Endothelial cell (in vitro differentiated cells): ENCODE data around the gene SBDS. TPM values are rescaled to one million over a fixed set of nuclear protein-coding genes. Genes with fewer than 3 reads are reported as not detected.
"Not testable (repeated sequence)": the region's sequence is repeated elsewhere in the genome, so short reads cannot be mapped to it uniquely, and the experiment has no call there.

Source experiments
- DNase-seq: peaks from one replicate; pipeline ENCODE4 v3.0.0; 2021; ENCODE audit warnings: low spot score
- H3K27ac Mint-ChIP-seq: one replicate; pipeline ENCODE4 v1.8.0; 2021; ENCODE audit warnings: mixed read lengths, inconsistent platforms; ENCODE audit not compliant: unreplicated experiment
- H3K27me3 Mint-ChIP-seq: one replicate; pipeline ENCODE4 v1.8.0; 2021; ENCODE audit warnings: mild to moderate bottlenecking, moderate library complexity, mixed read lengths, inconsistent platforms; ENCODE audit not compliant: unreplicated experiment
- H3K36me3 Mint-ChIP-seq: one replicate; pipeline ENCODE4 v1.8.0; 2021; ENCODE audit warnings: mild to moderate bottlenecking, low read depth, mixed read lengths, inconsistent platforms; ENCODE audit not compliant: unreplicated experiment
- H3K4me1 Mint-ChIP-seq: one replicate; pipeline ENCODE4 v1.8.0; 2021; ENCODE audit warnings: mild to moderate bottlenecking, mixed read lengths, inconsistent platforms; ENCODE audit not compliant: unreplicated experiment
- H3K4me3 Mint-ChIP-seq: one replicate; pipeline ENCODE4 v1.8.0; 2021; ENCODE audit warnings: mild to moderate bottlenecking, mixed read lengths, inconsistent platforms; ENCODE audit not compliant: unreplicated experiment
- H3K9me3 Mint-ChIP-seq: one replicate; pipeline ENCODE4 v1.8.0; 2021; ENCODE audit warnings: mixed read lengths, inconsistent platforms; ENCODE audit not compliant: unreplicated experiment
- total RNA-seq: library from RNA; stranded (reverse); fragmentation: NEBNext Ultra II Directional; extraction: Animal tissue kit (Norgen Biotek cat#: 25700); gene quantifications from one replicate; pipeline ENCODE4 v1.2.1, GENCODE V29; 2021; ENCODE audit not compliant: unreplicated experiment
- TF ChIP-seq, protein P1 (sequence below): fragments of 200-600 bp; sonication (generic); IDR thresholded peaks from one replicate; pipeline ENCODE4 v1.5.0; 2021; ENCODE audit warnings: antibody characterized with exemption; ENCODE audit not compliant: unreplicated experiment

The SBDS gene
- total RNA-seq, 1 donor from 2014 or later, result 53.5 TPM

DNA sequence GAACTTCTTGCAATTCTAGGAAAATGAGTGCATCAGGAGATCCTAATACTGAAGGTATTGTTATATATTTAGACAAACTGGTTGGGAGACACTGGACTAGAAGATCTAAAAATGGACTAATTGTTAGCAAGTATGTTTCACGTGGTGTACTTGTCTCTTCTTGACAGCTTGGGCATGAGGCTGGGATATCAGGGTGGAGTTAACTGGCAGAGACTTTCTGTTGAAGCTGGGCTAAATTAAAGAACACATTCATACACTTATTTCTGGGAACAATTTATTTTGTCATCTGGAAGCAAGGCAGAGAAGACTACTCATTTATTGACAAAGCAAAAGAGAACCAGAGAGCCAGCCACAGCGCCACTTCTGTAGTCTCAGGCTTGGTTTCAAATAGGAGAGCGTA lies 27.1 kb upstream of the SBDS start:
- H3K9me3 Mint-ChIP-seq, result no peaks in the 10 kb centered on the region
- peak overlapping the region; percentile 13 for H3K4me3 Mint-ChIP-seq
- H3K36me3 Mint-ChIP-seq, result peaks cover 35% of the 10 kb centered on the region
- no peak for DNase-seq
- peaks cover 4% of the 10 kb centered on the region for H3K27me3 Mint-ChIP-seq
- H3K27ac Mint-ChIP-seq, result no peak overlapping the region
- TF ChIP-seq, protein P1, sequence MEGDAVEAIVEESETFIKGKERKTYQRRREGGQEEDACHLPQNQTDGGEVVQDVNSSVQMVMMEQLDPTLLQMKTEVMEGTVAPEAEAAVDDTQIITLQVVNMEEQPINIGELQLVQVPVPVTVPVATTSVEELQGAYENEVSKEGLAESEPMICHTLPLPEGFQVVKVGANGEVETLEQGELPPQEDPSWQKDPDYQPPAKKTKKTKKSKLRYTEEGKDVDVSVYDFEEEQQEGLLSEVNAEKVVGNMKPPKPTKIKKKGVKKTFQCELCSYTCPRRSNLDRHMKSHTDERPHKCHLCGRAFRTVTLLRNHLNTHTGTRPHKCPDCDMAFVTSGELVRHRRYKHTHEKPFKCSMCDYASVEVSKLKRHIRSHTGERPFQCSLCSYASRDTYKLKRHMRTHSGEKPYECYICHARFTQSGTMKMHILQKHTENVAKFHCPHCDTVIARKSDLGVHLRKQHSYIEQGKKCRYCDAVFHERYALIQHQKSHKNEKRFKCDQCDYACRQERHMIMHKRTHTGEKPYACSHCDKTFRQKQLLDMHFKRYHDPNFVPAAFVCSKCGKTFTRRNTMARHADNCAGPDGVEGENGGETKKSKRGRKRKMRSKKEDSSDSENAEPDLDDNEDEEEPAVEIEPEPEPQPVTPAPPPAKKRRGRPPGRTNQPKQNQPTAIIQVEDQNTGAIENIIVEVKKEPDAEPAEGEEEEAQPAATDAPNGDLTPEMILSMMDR, result no peak
- no peaks in the 10 kb centered on the region for H3K4me1 Mint-ChIP-seq

DNA sequence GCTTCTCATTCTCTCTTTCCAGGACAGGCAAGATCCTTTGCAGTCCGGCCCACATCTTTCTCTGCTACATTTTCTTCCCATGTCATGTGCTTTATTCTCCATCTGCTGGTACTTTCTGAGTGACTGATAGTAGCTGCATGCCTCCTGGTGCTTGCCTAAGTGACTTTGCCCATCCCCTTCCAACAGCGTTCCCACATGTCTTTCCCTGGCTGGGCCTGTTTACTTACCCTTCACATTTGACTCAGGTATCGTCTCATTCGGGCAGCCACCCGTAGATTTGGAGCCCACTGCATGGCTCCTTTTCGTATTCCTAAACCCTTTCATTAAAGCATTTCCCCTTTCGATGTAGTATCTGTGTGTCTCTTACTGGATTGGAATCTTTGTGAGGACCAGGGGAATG lies 25.9 kb upstream of the SBDS start:
- no peak for DNase-seq
- no peak overlapping the region for H3K4me3 Mint-ChIP-seq
- H3K27me3 Mint-ChIP-seq, result peaks cover 4% of the 10 kb centered on the region
- H3K36me3 Mint-ChIP-seq, result peaks cover 38% of the 10 kb centered on the region
- no peaks in the 10 kb centered on the region for H3K9me3 Mint-ChIP-seq
- TF ChIP-seq, protein P1, result no peak
- H3K4me1 Mint-ChIP-seq, result no peaks in the 10 kb centered on the region
- H3K27ac Mint-ChIP-seq, result no peak overlapping the region

DNA sequence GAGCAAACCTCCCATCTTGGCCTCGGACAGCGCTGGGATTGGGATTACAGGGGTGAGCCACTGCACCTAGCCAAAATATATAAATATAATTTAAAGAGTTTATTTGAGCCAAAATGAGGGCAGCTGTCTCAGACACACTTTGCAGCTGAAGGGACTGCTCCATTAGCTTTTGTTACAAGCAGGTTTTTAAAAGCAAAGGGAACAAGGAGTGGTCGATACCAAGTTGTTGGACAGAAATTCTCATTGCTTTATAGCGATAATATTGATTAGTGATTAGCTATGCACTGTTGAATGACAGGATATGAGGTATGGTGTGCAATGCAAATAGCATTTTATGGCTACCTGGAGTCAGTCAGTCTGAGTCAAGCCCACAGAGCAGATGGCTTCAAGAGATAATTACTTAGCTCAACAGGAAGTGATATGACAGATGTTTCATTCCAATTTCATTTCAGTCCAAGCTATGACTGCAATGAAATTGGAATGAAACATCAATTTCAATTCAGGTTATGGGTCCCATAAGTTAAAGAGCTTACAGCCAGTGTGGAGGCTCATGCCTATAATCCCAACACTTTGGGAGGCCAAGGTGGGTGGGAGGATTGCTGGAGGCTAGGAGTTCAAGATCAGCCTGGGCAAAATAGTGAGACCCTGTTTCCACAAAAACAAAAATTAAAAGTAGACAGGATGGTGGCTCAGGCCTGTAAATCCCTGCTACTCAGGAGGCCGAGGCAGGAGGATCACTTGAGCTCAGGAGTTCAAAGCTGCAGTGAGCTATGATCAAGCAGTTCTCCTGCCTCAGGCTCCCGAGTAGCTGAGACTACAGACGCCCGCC lies 24.4 kb upstream of the SBDS start:
- Mint-ChIP-seq H3K36me3 (peaks cover 35% of the 10 kb centered on the region), H3K27ac (no peak overlapping the region), H3K4me1 (no peaks in the 10 kb centered on the region), H3K4me3 (peak overlapping the region; percentile 18), H3K9me3 (no peaks in the 10 kb centered on the region), H3K27me3 (peaks cover 2% of the 10 kb centered on the region)
- no peak for DNase-seq
- TF ChIP-seq, protein P1, result no peak

- Mint-ChIP-seq H3K4me1 (no peaks in the 10 kb centered on the region), H3K4me3 (no peak overlapping the region), H3K36me3 (peaks cover 39% of the 10 kb centered on the region), H3K27me3 (peaks cover 2% of the 10 kb centered on the region), H3K9me3 (no peaks in the 10 kb centered on the region), H3K27ac (no peak overlapping the region)
- DNase-seq, result no peak
- TF ChIP-seq, protein P1, result no peak
Measured at GRCh38 chr7:67018940-67019339, 23.6 kb upstream of the SBDS start.

DNA sequence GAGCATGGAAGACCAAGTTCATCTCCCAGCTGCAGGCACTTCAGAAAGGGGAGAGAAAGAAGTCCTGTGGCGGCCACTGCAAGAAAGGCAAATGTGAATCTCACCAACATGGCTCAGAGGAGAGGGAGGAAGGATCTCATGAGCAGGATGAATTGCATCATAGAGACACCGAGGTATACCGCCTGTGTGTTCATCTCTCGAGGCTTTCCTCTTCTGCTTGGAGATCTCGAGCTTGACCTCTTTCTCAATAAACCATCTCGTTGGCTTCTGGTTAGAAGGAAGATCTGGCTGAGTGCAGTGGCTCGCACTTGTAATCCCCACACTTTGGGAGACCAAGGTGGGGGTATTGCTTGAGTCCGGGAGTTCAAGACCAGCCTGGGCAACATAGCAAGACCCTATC lies 22.6 kb upstream of the SBDS start:
- DNase-seq, H3K4me1 Mint-ChIP-seq, H3K27ac Mint-ChIP-seq, H3K27me3 Mint-ChIP-seq, H3K4me3 Mint-ChIP-seq, H3K9me3 Mint-ChIP-seq: not testable (repeated sequence)
- peaks cover 40% of the 10 kb centered on the region for H3K36me3 Mint-ChIP-seq

DNA sequence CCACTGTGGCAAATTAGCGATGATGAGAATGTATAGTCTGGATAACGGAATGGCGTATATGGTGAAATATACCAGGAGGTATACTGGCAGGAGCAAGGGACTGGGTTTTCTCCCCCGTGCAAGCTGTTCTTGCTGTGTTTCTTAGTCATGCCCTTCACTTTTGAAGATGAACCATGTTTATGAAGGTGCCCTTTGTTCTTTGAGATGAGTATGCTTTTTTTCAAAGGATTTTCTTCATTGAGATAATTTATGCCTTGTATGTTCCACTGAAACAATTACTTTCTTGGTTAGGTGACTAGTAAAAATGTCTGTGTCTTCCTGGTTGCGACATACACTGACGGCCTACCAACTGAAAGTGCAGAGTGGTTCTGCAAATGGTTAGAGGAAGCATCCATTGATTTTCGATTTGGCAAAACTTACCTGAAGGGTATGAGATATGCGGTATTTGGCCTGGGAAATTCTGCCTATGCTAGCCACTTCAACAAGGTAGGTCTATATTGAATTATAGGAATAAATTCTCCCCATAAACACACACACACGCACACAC lies 18.8 kb upstream of the SBDS start:
- DNase-seq, H3K27me3 Mint-ChIP-seq, H3K4me1 Mint-ChIP-seq, H3K27ac Mint-ChIP-seq, H3K4me3 Mint-ChIP-seq, H3K9me3 Mint-ChIP-seq: not testable (repeated sequence)
- peaks cover 16% of the 10 kb centered on the region for H3K36me3 Mint-ChIP-seq

- not testable (repeated sequence) for DNase-seq, H3K4me1 Mint-ChIP-seq, H3K4me3 Mint-ChIP-seq, H3K27me3 Mint-ChIP-seq, H3K27ac Mint-ChIP-seq, H3K9me3 Mint-ChIP-seq
- peaks cover 17% of the 10 kb centered on the region for H3K36me3 Mint-ChIP-seq
Measured at GRCh38 chr7:67009677-67010076, 14.3 kb upstream of the SBDS start.
